ENCODE results near the gene PTMS. TPM values are rescaled to one million over a fixed set of nuclear protein-coding genes. Genes with fewer than 3 reads are reported as not detected.

The PTMS gene
- total and polyA plus RNA-seq, 2 experiments from 2014 or later = 111 to 238 TPM

GRCh38 chr12:6745741-6746525, 20.2 kb upstream of the PTMS start:
- H4K20me1 ChIP-seq (replicated peaks; ENCODE audit: insufficient read depth) = peaks cover 5% of the 10 kb centered on the region; the same call in 1 of the 2 replicates
- no peaks in the 10 kb centered on the region for H3K27me3 ChIP-seq (ENCODE audit: insufficient read depth)
- no peak overlapping the region for H2AFZ ChIP-seq
- peaks cover 11% of the 10 kb centered on the region for H3K27me3 Mint-ChIP-seq (ENCODE audit: insufficient read depth, low read depth, poor library complexity)
- H3K27ac Mint-ChIP-seq = peak overlapping the region; percentile 81
- no peak overlapping the region for H3K4me2 ChIP-seq
- H3K36me3 ChIP-seq (ENCODE audit: insufficient read depth) = peaks cover 25% of the 10 kb centered on the region
- ATAC-seq (no peak), DNase-seq (ENCODE audit: low spot score) (no peak)
- no peak overlapping the region for H3K4me3 Mint-ChIP-seq
- no peak for TF ChIP-seq JUNB (IDR thresholded peaks at IDR 0.05; ENCODE audit: unreplicated experiment)
- no peak for TF ChIP-seq EZH2phosphoT487 (IDR thresholded peaks at IDR 0.05; ENCODE audit: unreplicated experiment)
- 0 out of 2 replicates have a peak, but pooled peaks have one; percentile 32 for TF ChIP-seq POLR2AphosphoS5 (IDR thresholded peaks at IDR 0.05; ENCODE audit: low read depth)
- H3K9me2 ChIP-seq (ENCODE audit: insufficient read depth) = no peaks in the 10 kb centered on the region
- H3F3A ChIP-seq (replicated peaks; ENCODE audit: low read depth) = 0 out of 2 replicates have a peak, but pooled peaks cover 5% of the 10 kb centered on the region
- H3K79me2 ChIP-seq (replicated peaks; ENCODE audit: insufficient read depth) = peaks cover 5% of the 10 kb centered on the region
- no peak overlapping the region for H3K4me3 ChIP-seq
- H3K4me1 Mint-ChIP-seq = peaks cover 4% of the 10 kb centered on the region; the same call in 1 of the 3 replicates
- 0 out of 2 replicates have a peak overlapping the region, but pooled peaks have one; percentile 39 for H3K27ac ChIP-seq (ENCODE audit: low read depth)
- H3K9me3 Mint-ChIP-seq = no peaks in the 10 kb centered on the region
- H3K4me1 ChIP-seq (ENCODE audit: insufficient read depth) = no peaks in the 10 kb centered on the region
- peaks cover 56% of the 10 kb centered on the region for H3K36me3 Mint-ChIP-seq (ENCODE audit: low read depth)

GRCh38 chr12:6747216-6747615, 18.9 kb upstream of the PTMS start:
- Mint-ChIP-seq H3K27ac (no peak overlapping the region), H3K36me3 (ENCODE audit: low read depth) (peaks cover 68% of the 10 kb centered on the region), H3K4me1 (peaks cover 9% of the 10 kb centered on the region)

More at GRCh38 chr12:6747216-6747615, 18.9 kb upstream of the PTMS start:
- Mint-ChIP-seq H3K4me3 (no peak overlapping the region), H3K9me3 (no peaks in the 10 kb centered on the region), H3K27me3 (ENCODE audit: insufficient read depth, low read depth, poor library complexity) (peaks cover 13% of the 10 kb centered on the region)
- Histone ChIP-seq H3K36me3 (ENCODE audit: insufficient read depth) (peaks cover 35% of the 10 kb centered on the region), H3K27me3 (ENCODE audit: insufficient read depth) (no peaks in the 10 kb centered on the region), H3K79me2 (replicated peaks; ENCODE audit: insufficient read depth) (peaks cover 18% of the 10 kb centered on the region), H3K4me1 (ENCODE audit: insufficient read depth) (peaks cover 7% of the 10 kb centered on the region; the same call in 1 of the 2 replicates), H3K9me2 (ENCODE audit: insufficient read depth) (no peaks in the 10 kb centered on the region), H3F3A (replicated peaks; ENCODE audit: low read depth) (0 out of 2 replicates have a peak, but pooled peaks cover 9% of the 10 kb centered on the region), H3K4me2 (no peak overlapping the region), H2AFZ (no peak overlapping the region), H4K20me1 (replicated peaks; ENCODE audit: insufficient read depth) (peaks cover 14% of the 10 kb centered on the region; the same call in 1 of the 2 replicates), H3K4me3 (no peak overlapping the region), H3K27ac (ENCODE audit: low read depth) (no peak overlapping the region)
- DNase-seq (ENCODE audit: low spot score) (no peak), ATAC-seq (no peak)
- TF ChIP-seq REST (IDR thresholded peaks at IDR 0.05; ENCODE audit: unreplicated experiment) (no peak), NANOG (IDR thresholded peaks at IDR 0.05; ENCODE audit: borderline replicate concordance) (no peak), ZNF331 (CRISPR knock-in tag; IDR thresholded peaks at IDR 0.05; ENCODE audit: low read depth) (no peak), EZH2 (IDR thresholded peaks at IDR 0.05; ENCODE audit: low read depth, unreplicated experiment) (no peak), POLR2AphosphoS5 (IDR thresholded peaks at IDR 0.05; ENCODE audit: low read depth) (no peak), EZH2phosphoT487 (IDR thresholded peaks at IDR 0.05; ENCODE audit: unreplicated experiment) (no peak)

Measured in GM23338 (cell line).